Smooth muscle cell (in vitro differentiated cells): ENCODE measurements around the gene LPIN2. TPM values are rescaled to one million over a fixed set of nuclear protein-coding genes. Genes with fewer than 3 reads are reported as not detected.

ENCODE experiments used
- DNase-seq: peaks from one replicate; lab custom pipeline; 2025; ENCODE audit not compliant: unreplicated experiment; lab: John Stamatoyannopoulos, UW
- H2AFZ ChIP-seq: fragments of 200-600 bp; sonication (generic); 2 replicates; pipeline ENCODE4 v1.6.0; 2016; ENCODE audit warnings: antibody characterized with exemption, low read depth, mild to moderate bottlenecking
- H3F3A ChIP-seq: fragments of 200-600 bp; sonication (generic); 2 replicates; pipeline ENCODE4 v1.6.0; 2017; ENCODE audit warnings: antibody characterized with exemption, low read depth
- H3K27ac ChIP-seq: fragments of 200-600 bp; sonication (generic); 2 replicates; pipeline ENCODE4 v1.5.1; 2016; ENCODE audit warnings: low read depth, mild to moderate bottlenecking
- H3K27me3 ChIP-seq: fragments of 200-600 bp; sonication (generic); 2 replicates; pipeline ENCODE4 v1.6.1; 2016; ENCODE audit warnings: low read depth, mild to moderate bottlenecking
- H3K36me3 ChIP-seq: fragments of 200-600 bp; sonication (generic); 2 replicates; pipeline ENCODE4 v1.5.1; 2016; ENCODE audit warnings: low read depth
- H3K4me1 ChIP-seq: fragments of 200-600 bp; sonication (generic); 2 replicates; pipeline ENCODE4 v1.5.1; 2016; ENCODE audit warnings: low read depth
- H3K4me2 ChIP-seq: fragments of 200-600 bp; sonication (generic); 2 replicates; pipeline ENCODE4 v1.6.0; 2016; ENCODE audit warnings: mild to moderate bottlenecking
- H3K4me3 ChIP-seq: fragments of 200-600 bp; sonication (generic); 2 replicates; pipeline ENCODE4 v1.5.1; 2016; ENCODE audit warnings: mild to moderate bottlenecking
- H3K79me2 ChIP-seq: fragments of 200-600 bp; sonication (generic); 2 replicates; pipeline ENCODE4 v1.6.0; 2016; ENCODE audit warnings: low read depth, mild to moderate bottlenecking
- H3K9ac ChIP-seq: fragments of 200-600 bp; sonication (generic); 2 replicates; pipeline ENCODE4 v1.6.0; 2016; ENCODE audit warnings: low read depth
- H3K9me3 ChIP-seq: fragments of 200-600 bp; sonication (generic); replicated peaks from 2 replicates; pipeline ENCODE4 v1.5.1; 2016; ENCODE audit warnings: low read depth
- H4K20me1 ChIP-seq: fragments of 200-600 bp; sonication (generic); 2 replicates; pipeline ENCODE4 v1.6.0; 2016; ENCODE audit warnings: low read depth
- CTCF ChIP-seq: fragments of 200-600 bp; sonication (generic); IDR thresholded peaks from 2 replicates; pipeline ENCODE4 v1.5.1; 2017; ENCODE audit warnings: borderline replicate concordance, mild to moderate bottlenecking, antibody characterized with exemption; ENCODE audit not compliant: insufficient read depth, poor library complexity, severe bottlenecking
- WGBS: methylation state at CpG from one replicate; pipeline ENCODE4 v1.1.7; 2016; ENCODE audit warnings: low lambda C conversion rate; 5-methylcytosine and 5-hydroxymethylcytosine counted together
- polyA plus RNA-seq: library from polyadenylated mRNA; unstranded; fragments of >200 nt; fragmentation: Nextera tagmentation; extraction: Ambion mirVana; gene quantifications from 2 replicates; pipeline ENCODE4 v1.2.1, GENCODE V29; 2016
- total RNA-seq: library from RNA; depleted of rRNA; stranded (reverse); fragments of >200 nt; gene quantifications from 2 replicates; pipeline ENCODE4 v1.2.3, GENCODE V29; 2014

The LPIN2 gene
- total and polyA plus RNA-seq, 2 experiments from 2014 or later = 15.4 to 20.0 TPM

DNA sequence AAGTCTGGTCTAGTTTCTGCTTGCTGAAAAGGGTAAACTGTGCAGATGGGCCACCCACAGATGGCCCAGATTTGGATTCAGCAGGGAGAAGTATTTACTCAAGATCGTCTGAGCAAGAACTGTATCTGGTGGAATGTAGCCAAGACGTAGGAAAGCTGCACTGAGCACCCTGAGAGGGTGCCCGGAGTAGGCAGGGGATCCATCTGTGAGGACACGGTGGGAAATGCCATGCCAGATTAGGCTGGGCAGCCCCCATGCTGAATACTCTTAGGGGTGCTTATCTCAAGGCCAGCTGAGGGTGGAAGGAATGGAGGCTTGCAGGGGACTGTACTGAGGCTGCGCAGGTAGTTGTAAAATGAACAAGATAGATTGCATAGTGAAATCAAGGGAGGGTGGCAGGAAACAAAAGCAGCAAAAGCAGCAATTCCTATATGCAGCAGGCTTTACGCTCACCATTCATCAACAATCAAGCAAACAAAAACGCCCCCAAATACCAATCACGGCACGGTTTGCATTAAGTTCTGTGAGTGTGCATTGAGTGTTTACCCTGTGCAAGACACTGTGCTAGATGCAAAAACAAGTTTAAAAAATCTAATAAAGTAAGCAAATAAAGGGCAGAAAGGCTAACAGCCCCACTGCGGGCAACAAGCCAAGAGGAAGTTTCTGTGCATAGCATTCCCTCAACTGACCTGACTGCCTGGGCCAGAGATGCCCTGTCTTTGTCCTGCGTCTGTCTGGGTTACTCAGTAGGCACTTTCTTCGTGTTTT lies 32.2 kb upstream of the LPIN2 start:
- no peak overlapping the region for H3K4me2 ChIP-seq
- H2AFZ ChIP-seq = no peak overlapping the region
- WGBS = 74% methylated on average over 12 of the region's 12 CpGs
- peaks cover 9% of the 10 kb centered on the region for H3K4me1 ChIP-seq
- no peaks in the 10 kb centered on the region for H3F3A ChIP-seq
- H4K20me1 ChIP-seq = no peaks in the 10 kb centered on the region
- no peak overlapping the region for H3K9ac ChIP-seq
- TF ChIP-seq CTCF = no peak
- H3K9me3 ChIP-seq = no peaks in the 10 kb centered on the region
- H3K4me3 ChIP-seq = no peak overlapping the region
- H3K27me3 ChIP-seq = no peaks in the 10 kb centered on the region
- no peaks in the 10 kb centered on the region for H3K79me2 ChIP-seq
- DNase-seq = no peak
- H3K36me3 ChIP-seq = no peaks in the 10 kb centered on the region
- H3K27ac ChIP-seq = no peak overlapping the region

- no peak for DNase-seq
- TF ChIP-seq CTCF = no peak
- H3K36me3 ChIP-seq = no peaks in the 10 kb centered on the region
- H2AFZ ChIP-seq = no peak overlapping the region
- no peak overlapping the region for H3K9ac ChIP-seq
- no peaks in the 10 kb centered on the region for H3F3A ChIP-seq
- no peak overlapping the region for H3K27ac ChIP-seq
- H3K4me2 ChIP-seq = no peak overlapping the region
- no peaks in the 10 kb centered on the region for H3K9me3 ChIP-seq
- H4K20me1 ChIP-seq = no peaks in the 10 kb centered on the region
- no peaks in the 10 kb centered on the region for H3K27me3 ChIP-seq
- H3K4me3 ChIP-seq = no peak overlapping the region
- peaks cover 5% of the 10 kb centered on the region for H3K4me1 ChIP-seq
- no peaks in the 10 kb centered on the region for H3K79me2 ChIP-seq
- 95% methylated on average over 2 of the region's 2 CpGs for WGBS
Observed at GRCh38 chr18:3042379-3042778, 29.4 kb upstream of the LPIN2 start.

DNA sequence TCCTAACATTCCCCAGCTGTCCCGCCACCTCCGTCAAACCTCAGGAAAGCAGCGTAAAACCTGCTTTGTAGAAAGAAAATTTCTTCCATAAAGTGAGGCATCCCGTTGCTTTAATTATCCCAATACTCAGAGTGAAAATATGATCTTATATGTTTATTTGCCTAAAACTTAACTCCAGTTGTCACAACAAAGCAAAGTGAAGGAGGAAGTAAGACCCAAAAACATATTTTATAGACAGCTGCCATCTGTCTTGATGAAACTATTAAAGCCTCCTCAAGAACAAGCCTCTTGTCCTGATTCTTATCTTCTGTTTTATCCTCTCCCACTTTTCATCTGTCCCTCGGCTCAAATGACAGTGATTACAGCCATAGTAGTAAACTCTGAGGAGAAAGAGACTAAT lies 28.9 kb upstream of the LPIN2 start:
- Histone ChIP-seq H3K27me3 (no peaks in the 10 kb centered on the region), H4K20me1 (no peaks in the 10 kb centered on the region), H3F3A (no peaks in the 10 kb centered on the region), H3K36me3 (no peaks in the 10 kb centered on the region), H3K79me2 (no peaks in the 10 kb centered on the region), H2AFZ (no peak overlapping the region), H3K4me1 (peaks cover 9% of the 10 kb centered on the region), H3K9ac (no peak overlapping the region), H3K4me2 (no peak overlapping the region), H3K4me3 (no peak overlapping the region), H3K27ac (no peak overlapping the region), H3K9me3 (no peaks in the 10 kb centered on the region)
- DNase-seq = no peak
- WGBS = 72% methylated on average over 5 of the region's 5 CpGs
- no peak for TF ChIP-seq CTCF

- no peak overlapping the region for H3K4me2 ChIP-seq
- 93% methylated on average over 8 of the region's 8 CpGs for WGBS
Observed at GRCh38 chr18:3040881-3041280, 27.9 kb upstream of the LPIN2 start.

More at GRCh38 chr18:3040881-3041280, 27.9 kb upstream of the LPIN2 start:
- H3K27ac ChIP-seq = no peak overlapping the region
- H3K4me3 ChIP-seq = no peak overlapping the region
- H3K4me1 ChIP-seq = peaks cover 4% of the 10 kb centered on the region
- no peaks in the 10 kb centered on the region for H3K27me3 ChIP-seq
- no peaks in the 10 kb centered on the region for H4K20me1 ChIP-seq
- H3K36me3 ChIP-seq = no peaks in the 10 kb centered on the region
- H2AFZ ChIP-seq = no peak overlapping the region
- no peaks in the 10 kb centered on the region for H3F3A ChIP-seq
- no peak for DNase-seq
- no peak for TF ChIP-seq CTCF
- H3K79me2 ChIP-seq = no peaks in the 10 kb centered on the region
- no peak overlapping the region for H3K9ac ChIP-seq
- H3K9me3 ChIP-seq = no peaks in the 10 kb centered on the region
